IPS-NIHi11 (cell line): ENCODE results near the gene PPIA.
"Not testable (repeated sequence)": the region's sequence is repeated elsewhere in the genome, so short reads cannot be mapped to it uniquely, and the experiment has no call there.

Source experiments
- DNase-seq: peaks from one replicate; pipeline ENCODE4 v3.0.0; 2012; ENCODE audit warnings: mixed read lengths, low spot score

PPIA gene

DNA sequence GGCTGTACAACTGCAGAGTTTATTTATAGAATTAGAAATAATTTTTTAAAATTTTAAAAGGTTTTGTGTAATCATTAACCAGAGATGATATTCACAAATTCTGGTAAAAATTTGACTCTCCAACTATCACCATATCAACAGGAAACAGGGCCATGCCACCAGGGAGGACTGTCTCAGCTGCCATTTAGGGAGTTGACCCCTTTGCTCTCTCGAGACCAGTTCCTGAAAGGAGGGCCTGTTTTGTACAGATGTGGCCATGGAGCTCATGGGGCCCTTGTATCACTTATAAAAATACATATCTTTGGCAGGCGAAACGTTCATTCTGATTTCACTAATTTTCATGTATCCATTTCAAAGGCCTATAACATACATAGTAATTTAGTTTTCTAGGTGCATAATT, 31.1 kb downstream of the PPIA start:
- DNase-seq = no peak

GRCh38 chr7:44838751-44839150, 42.3 kb downstream of the PPIA start:
- no peak for DNase-seq

DNA sequence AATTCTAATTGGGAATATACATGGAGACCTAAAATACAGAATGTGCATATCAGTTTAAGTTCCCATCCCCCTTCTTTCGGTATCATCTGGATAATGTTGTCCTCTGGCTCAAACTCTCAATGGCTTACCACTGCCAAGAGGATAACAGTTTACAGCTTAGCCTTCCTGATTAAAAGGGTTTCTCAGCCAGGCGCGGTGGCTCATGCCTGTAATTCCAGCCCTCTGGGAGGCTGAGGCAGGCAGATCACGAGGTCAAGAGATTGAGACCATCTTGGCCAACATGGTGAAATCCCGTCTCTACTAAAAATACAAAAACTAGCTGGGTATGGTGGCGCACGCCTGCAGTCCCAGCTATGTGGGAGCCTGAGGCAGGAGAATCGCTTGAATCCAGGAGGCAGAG, 46.2 kb downstream of the PPIA start:
- DNase-seq = not testable (repeated sequence)

DNA sequence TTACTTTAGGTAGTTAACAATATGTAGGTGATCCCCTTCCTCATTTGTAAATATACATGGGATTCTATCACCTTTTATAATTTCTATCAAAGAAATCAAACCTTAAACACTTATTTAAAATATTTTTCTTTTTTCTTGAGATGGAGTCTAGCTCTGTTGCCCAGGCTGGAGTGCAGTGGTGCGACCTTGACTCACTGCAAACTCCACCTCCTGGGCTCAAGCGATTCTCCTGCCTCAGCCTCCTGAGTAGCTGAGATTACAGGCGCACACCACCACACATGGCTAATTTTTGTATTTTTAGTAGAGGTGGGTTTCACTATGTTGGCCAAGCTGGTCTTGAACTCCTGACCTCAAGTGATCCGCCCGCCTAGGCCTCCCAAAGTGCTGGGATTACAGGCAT, 47.0 kb downstream of the PPIA start:
- not testable (repeated sequence) for DNase-seq

DNA sequence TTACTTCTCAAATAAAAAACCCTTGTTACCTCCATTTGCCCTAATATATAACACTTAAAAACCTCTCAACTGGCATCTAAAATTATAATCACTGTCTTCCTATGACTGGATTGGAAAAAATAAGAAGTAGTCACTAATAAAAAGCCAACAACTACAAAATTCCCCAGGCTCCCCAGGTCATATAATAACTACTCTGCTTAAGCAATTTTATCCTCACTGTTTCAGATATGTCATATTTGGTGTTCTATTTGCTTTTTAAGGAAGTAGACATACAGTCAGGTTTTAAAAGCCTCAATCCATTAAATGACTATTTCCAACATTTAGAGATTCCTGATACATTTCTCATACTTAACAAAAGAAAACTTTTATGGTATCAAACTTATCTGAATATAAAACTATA, 49.0 kb downstream of the PPIA start:
- DNase-seq = no peak

DNA sequence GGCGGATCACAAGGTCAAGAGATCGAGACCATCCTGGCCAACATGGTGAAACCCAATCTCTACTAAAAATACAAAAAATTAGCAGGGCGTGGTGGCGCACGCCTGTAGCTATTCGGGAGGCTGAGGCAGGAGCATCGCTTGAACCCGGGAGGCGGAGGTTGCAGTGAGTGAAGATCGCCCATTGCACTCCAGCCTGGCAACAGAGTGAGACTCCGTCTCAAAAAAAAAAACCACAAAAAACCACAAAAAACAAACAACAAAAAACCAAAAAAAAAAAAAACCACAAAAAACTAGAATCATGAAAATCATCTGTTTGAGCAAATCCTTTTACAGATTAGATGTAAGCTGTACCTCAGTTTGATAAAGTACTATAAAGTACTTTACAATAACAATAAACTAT, 49.9 kb downstream of the PPIA start:
- DNase-seq = not testable (repeated sequence)

DNA sequence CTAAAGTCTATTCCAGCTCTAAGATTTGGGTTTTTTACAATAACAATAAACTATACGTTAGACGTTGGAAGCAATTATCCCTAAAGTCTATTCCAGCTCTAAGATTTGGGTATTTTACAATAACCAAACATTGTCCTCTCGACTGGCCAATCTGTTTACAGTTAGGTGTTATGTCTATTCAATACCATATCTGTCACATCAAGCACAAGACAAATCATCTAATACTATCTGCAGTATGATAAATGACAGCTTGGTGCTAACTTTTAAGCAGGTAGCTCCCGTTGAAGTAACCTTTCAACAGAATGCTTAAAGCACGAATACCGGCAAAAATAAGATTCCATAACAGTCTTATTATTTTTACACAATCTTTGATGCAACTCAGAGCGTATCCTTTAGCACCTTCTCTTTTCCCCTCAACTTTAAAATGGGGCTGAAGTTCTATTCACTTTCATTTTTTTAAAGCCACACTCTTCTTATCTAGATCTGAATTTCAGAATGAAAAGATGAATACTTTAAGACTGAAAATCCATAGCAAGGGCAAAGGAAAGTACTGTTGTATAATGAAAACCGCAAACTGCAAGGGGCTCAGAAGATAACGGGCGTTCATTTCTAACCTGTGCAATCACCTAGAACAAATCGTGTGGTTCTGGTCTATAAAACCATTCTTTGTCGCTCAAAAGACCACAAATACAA, 50.5 kb downstream of the PPIA start:
- no peak for DNase-seq

- DNase-seq = peak; percentile 91
Measured at GRCh38 chr7:44847509-44847919, 51.0 kb downstream of the PPIA start.

- peak; percentile 96 for DNase-seq
Measured at GRCh38 chr7:44847920-44848634, 51.6 kb downstream of the PPIA start, which contains the start of gene H2AZ2. TSS of gene H2AZ2 (minus strand) at chr7:44848087. CDS start at chr7:44847971, 116 bp downstream.

GRCh38 chr7:44849259-44849884, 52.9 kb downstream of the PPIA start:
- DNase-seq = no peak

GRCh38 chr7:44849885-44850544, 53.5 kb downstream of the PPIA start:
- no peak for DNase-seq

DNA sequence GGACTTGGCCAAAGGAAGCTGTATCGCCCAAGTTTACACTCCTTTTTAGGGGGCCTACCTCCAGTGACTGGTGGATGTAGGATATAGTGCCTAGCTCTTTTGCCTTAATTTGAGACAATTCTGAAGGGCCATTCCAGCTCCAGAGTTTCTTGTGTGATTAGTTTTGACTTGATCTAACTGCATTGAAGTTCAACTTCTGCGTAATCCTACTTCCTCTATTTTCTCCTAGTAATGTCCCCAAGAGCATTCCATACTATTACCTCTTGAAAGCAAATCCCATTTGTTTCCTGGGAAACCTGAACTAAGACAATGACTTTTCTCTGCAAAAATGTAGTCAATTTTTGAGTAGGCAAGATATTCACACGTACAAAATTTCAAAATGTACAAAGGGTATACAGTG, 56.1 kb downstream of the PPIA start:
- no peak for DNase-seq
